GM19193 (cell line): ENCODE data around the gene MSH3.

Experiments
- POLR2A ChIP-seq: IDR thresholded peaks from 4 replicates; pipeline ENCODE4 v1.6.1; 2011; ENCODE audit not compliant: insufficient read depth, insufficient read length; ENCODE audit errors: extremely low read depth

The MSH3 gene

DNA sequence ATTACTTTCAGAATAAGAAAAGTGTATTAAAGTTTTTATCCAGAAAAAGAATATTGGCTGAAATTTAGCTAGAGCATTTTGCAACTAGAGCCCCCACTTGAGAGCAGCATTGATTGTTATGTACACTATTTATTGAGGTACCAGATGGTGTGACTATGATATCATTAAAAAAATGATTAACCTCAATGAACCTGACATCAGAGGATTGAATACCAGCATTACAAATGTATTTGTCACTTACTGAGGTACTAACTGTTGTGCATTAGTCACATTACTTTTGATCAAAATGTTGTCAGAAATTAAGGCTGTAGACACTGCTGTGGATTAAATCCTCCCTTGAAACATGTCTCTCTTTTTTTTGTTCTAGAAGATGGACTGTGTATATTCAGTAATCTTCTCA is 128.2 kb downstream of the MSH3 start:
- no peak for TF ChIP-seq POLR2A

DNA sequence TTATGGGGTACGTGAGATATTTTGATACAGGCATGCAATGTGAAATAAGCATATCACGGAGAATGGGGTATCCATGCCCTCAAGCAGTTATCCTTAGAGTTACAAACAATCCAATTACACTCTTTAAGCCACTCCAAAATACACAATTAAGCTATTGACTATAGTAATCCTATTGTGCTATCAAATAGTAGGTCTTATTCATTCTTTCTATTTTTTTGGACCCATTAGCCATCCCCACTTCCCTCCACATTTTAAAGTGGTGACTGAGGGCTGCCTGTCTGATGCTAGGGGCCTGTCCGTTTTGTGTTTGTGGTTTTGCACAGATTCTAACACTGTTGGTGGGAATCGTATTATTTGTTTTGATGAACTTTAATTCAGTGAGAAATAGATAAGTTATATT is 130.0 kb downstream of the MSH3 start:
- TF ChIP-seq POLR2A = no peak

DNA sequence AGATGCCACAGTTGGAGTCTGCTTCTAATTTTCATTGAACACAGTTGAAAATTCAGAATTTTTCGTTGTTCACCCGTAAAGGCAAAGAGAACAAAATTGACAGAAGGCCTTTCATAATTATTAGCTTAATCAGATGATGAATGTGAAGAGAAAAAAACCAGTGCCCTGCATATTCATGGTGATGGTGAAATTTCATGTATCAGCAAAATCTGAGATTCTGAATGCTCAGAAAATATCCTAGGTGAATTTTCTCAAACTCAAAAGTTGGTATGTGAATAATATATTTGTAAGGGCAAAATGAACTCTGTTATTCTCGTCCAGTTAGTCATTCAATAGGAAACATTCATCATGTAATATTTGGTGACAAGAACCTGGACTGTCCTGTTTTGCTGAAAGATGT is 136.2 kb downstream of the MSH3 start:
- no peak for TF ChIP-seq POLR2A

DNA sequence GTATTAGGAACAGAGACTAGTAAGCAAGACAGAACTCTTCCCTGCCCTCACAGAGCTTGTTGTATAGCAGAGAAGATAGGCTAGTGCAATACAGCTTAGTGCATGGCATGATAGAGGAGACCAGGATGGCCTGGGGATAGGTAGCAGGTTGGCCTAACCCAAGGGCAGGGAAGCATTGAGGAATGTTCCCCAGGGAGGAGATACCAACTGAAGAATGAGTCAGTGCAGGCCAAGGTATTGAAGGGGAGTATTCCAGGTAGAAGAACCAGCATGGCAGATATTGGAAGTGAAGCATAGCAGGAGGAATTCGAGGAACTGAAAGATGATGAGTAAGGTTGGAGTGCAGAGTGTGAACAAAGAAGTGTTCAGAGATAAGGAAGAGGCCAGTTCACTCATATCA is 138.9 kb downstream of the MSH3 start:
- no peak for TF ChIP-seq POLR2A

DNA sequence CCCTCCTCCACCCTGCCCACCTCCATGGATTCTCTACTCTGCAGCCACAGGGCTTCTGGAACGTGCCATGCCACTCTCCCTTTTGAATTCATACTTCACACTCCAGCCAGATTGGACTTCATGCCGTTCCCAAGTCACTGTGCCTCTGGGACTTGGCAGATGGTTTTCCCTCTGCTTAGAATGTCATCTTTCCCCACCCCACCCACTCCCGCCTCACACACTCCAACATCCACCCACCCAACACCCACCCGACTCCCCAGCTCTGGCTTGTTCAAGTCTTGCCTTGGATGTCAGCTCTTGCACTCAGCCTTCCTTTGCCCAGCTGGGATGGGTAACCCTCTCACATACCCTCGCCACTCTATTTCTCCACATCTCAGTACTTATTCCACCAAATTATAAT is 142.4 kb downstream of the MSH3 start:
- TF ChIP-seq POLR2A = no peak

DNA sequence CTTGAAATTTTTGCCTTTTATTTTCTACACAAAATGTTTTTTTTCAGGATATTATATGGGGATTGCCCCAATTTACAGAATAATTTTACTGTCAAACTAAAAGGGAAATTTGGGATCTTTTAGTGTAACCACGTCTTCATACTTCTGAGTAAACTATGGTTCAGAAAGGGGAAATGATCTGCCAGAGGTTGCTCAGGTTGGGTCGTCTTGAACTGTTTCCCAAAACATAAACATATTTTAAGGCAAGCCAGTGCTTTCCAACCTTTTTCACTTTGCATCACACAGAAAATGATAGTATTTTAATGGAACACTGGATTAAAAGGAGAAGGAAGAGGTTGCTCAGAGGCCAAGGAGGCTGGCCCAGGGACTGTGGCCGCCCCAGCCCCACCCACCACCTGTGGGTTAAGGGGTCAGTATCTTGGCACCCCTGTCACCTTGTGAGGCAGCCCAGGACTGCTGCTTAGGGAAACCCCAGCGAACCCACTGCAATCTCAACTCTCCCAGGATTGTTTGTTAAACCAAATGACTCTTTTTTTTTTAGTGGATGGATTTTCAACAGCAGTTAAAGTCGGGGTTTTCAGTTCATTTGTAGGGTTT is 143.1 kb downstream of the MSH3 start:
- no peak for TF ChIP-seq POLR2A

DNA sequence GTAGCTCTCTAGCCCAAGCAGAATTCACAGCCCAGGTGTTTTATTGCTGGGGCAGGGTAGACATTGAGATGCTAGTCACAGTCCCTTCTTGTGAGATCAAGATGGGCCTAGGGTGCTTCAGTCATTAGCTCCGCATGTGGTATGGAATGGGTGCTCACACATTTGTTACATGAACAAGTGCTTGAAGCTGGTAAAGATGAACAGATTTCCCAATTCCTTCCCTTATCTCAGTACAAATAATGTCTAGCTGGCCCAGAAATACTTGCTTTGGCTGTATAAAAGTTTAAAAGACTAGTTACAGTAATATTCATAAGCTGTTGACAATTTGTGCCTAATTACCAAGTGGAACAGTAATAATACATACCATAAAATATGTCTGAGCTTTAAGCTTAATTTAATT is 143.7 kb downstream of the MSH3 start:
- no peak for TF ChIP-seq POLR2A

DNA sequence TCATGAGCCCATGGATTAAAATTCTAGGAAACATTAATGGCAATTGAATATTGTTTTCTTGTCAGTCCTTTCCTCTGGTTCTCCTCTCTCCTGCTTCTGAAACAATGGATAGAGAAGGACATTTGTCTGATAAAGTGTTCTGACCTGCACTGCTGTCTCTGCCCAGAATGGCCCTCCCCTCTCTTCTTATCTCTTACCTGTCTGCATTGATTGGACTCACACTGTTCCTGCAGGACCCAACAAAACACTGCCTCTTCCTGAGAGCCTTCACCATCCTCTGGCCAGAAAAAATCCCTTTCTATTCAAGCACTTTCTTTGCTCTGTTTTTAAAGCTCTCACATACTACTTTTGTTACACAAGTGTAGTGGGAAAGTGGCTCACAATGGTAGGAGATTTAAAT is 144.2 kb downstream of the MSH3 start:
- TF ChIP-seq POLR2A = no peak

DNA sequence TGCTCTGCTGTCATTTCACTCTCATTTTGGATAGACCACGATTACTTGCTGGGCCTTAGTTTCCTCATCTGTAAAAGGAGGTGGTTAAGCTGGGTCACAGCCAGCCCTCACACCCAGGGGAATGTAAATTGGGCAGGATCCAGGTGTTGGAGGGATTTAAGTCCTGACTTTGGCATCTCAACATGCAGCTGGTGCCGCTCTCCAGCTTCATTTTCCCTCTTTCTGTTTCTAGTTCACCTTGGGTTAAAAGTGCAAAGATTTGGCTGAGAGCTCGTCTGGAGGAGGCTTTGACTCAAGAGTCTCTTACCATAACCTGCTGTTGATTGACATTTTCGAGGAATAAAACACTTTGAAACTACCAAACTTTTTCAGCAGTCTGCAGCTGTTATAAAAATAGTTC is 144.6 kb downstream of the MSH3 start:
- TF ChIP-seq POLR2A = no peak

DNA sequence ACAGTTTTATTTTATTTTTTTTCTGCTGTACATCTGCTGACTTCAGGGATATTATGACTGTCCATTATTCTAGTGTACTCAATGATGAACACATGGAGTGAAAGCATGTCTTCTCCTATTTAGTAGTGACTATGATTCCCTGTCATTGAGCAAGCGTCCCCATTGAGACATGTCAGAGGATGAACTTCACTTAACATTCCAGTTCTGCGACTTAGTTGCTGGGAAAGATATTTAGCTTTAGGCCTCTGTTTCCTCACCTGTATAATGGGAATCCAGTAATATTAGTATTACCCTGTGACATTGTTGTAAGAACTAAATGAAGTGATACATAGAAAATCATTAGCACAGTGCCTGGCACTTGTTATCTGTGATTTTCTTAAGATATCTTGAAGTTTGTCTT is 145.1 kb downstream of the MSH3 start:
- no peak for TF ChIP-seq POLR2A

DNA sequence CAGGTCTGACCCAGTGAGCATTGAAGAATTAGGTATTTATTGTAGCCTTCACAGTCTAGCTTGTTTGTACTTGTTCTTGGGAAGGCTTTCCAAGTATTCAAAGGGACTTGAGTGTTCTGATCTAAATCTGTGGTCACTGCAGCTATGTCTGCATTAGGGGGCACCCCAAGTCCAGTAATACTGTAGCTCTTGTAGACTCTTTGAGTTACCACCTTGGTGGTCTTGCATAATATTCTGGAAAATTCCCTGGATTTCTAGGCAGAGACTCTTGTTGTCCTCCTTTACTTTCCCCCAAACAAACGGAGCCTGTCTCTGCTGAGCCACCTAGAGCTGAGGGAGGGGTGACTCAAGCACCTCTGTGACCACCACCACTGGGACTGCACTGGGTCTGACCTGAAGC is 149.9 kb downstream of the MSH3 start:
- TF ChIP-seq POLR2A = no peak

DNA sequence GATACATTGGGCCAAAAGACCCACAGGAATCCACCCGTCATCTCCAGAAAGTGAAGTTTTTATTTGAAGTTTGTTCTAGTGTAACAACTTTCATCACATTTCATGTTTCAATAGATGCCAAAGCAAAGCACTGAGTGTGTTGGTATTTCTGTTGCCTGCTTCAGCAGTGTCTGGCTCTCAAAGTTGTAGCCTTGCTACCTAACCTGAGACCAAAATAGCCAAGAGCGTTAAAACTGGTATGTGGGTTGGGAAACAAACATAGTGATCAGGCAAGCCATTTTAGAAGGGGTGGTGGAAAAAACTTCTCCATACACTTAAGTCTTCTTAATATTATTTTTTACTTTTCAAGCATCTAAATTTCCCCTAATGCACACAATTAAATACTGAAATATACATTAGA is 150.6 kb downstream of the MSH3 start:
- no peak for TF ChIP-seq POLR2A

DNA sequence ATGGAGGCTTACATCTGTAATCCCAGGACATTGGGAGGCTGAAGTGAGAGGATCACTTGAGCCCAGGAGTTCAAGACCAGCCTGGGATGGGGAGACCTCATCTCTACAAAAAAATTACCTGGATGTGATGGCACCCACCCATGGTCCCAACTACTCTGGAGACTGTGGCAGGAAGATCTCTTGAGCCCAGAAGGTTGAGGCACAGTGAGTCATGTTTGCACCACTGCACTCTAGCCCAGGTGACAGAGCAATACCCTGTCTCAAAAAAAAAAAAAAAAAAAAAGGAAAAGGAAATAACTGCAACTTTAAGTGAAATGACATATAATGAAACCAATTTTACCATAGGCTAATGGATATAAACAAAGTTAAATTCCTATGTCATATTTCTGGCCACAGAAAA is 152.5 kb downstream of the MSH3 start:
- no peak for TF ChIP-seq POLR2A

DNA sequence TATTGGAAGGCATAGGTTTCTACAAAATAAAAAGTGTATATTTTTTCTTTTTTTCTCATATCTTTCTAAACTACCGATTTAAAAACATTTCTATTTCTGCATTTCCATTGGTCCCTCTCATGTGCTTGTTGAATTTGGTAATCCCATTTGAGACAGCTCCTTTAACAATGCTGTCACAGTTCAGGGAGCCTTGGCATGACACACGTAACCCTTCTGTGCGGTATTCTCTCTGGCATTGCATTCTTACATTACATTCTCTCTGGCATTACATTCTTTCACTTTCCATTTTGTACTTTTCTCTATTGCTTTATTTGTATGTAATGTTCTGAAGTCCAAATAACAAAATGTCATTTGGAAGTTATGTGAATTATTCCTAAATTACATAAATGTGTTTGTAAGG is 155.0 kb downstream of the MSH3 start:
- TF ChIP-seq POLR2A = no peak

DNA sequence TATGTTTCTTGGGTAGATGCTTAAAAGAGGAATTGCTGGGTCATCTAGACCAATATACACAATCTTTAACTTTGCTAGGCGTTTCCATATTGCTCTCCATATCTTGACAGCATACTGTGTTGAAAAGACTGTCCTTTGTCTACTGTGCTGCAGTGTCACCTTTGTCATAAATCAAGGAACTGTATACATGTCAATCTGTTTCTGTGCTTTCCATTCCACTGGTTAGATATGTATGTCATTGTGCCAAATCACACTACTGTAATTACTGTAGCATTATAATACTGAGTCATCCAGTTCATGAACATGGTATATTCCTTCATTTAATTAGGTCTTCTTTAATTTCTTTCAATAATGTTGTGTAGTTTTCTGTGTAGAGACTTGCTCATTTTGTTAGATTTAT is 156.0 kb downstream of the MSH3 start:
- TF ChIP-seq POLR2A = no peak

DNA sequence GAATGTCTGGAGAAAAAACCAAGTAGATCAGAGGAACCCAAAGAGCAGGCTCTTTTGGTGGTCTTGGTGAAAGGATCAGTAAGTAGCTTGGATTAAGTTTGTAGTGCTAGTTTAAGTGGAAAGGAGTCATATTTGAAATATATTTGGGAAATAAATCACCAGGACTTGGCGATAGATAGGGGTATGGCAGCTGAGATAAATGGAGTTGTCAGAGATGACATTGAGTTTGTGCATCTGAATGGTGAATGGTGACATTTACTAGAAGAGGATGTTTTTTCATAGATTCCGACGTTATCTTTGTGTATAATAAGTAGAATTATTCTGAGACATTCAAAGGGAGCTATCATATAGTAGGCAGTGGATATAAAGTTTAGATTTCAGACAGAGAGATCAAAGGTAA is 162.1 kb downstream of the MSH3 start:
- no peak for TF ChIP-seq POLR2A

DNA sequence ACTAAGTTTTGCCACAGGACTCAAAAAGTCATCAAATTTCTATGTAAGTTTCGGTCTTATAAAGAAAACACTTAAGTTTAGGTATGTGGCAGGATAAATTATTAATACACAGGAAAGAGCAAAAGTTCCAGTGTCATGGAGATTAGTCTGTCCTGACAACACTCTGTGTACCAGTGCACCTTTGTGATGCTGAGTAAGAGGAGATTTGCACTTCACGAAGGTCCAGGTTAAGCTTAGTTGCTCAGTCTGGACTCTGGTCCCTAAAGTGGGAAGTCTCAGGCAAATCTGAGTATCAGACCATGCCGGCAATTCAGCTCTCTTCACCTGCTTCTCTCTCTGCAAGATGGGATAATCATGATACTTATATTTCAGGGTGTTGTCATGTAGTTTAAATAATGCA is 166.2 kb downstream of the MSH3 start:
- TF ChIP-seq POLR2A = no peak

DNA sequence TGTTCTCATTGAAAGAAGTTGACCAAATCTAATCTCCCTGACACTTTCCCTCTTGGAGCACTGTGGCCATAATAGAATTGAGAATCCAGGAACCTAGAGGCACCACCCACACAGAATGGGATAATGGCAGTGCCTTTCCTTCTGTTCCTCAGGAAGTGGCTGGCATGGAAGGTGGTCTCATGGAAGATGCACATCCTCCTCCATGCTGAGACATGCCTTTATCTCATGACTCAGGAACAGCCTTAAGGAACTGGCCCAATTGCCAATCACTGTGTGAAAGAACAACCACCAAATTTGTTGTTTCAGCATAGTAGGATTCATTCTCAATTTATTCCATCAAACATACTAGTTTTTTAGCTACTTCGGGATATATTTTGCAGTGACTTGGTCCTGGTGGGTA is 168.2 kb downstream of the MSH3 start:
- TF ChIP-seq POLR2A = no peak

DNA sequence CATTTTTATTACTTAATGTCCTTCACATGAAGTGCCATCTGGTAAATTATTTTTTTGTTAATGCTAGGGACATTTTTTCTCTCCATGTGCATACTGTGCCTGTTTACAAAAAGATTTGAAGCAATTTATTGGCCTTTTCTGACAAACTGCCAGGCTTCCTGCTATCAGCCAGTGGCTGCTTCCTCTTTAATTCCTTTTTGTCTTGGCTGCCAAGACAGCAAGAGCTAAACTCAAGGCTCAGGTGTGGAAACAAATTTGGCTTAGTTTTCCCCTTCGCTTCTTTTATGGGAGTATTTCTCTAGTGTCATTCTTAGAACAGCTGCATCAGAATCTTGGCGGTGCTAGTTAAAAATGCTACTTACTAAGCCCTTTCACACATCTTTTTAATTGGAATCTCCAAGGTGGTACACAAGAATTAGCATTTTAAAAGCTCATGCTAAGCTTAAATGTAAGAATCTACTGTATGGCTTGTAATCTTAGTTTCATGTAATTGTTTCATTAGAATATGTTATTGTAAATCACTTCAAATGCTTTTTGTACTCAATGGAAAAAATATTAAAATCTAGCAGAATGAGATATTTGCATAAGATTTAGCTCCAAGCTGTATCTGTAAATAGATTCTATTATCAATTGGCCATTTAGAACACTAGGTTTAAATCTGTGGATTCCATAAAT is 171.5 kb downstream of the MSH3 start:
- TF ChIP-seq POLR2A = no peak
